H9 (cell line): Measurements from ENCODE around the gene MARK2. TPM values are rescaled to one million over a fixed set of nuclear protein-coding genes. Genes with fewer than 3 reads are reported as not detected.

Experiments
- DNase-seq: peaks from one replicate; pipeline ENCODE4 v3.0.0-alpha.2; 2017
- H2AFZ ChIP-seq: one replicate; pipeline ENCODE4 v1.6.1; 2013; ENCODE audit warnings: mild to moderate bottlenecking, low read length, control low read depth, moderate library complexity
- H2AK5ac ChIP-seq: 2 replicates; pipeline ENCODE4 v1.6.1; 2013; ENCODE audit warnings: low read length, control low read depth, mixed read lengths; ENCODE audit not compliant: insufficient read length
- H2BK120ac ChIP-seq: one replicate; pipeline ENCODE4 v1.6.1; 2013; ENCODE audit warnings: low read depth, mild to moderate bottlenecking, low read length, control low read depth, inconsistent platforms; ENCODE audit not compliant: poor library complexity, severe bottlenecking
- H2BK12ac ChIP-seq: 2 replicates; pipeline ENCODE4 v1.6.1; 2013; ENCODE audit warnings: low read length, control low read depth, mixed read lengths, low read depth; ENCODE audit not compliant: insufficient read length
- H2BK15ac ChIP-seq: 2 replicates; pipeline ENCODE4 v1.6.1; 2013; ENCODE audit warnings: low read depth, low read length, control low read depth
- H2BK20ac ChIP-seq: one replicate; pipeline ENCODE4 v1.6.1; 2013; ENCODE audit warnings: low read depth, mild to moderate bottlenecking, low read length, control low read depth, inconsistent platforms; ENCODE audit not compliant: poor library complexity, severe bottlenecking
- H2BK5ac ChIP-seq: 2 replicates; pipeline ENCODE4 v1.6.1; 2013; ENCODE audit warnings: low read length, control low read depth, mixed read lengths; ENCODE audit not compliant: insufficient read length
- H3K14ac ChIP-seq: 2 replicates; pipeline ENCODE4 v1.6.1; 2013; ENCODE audit warnings: low read length, control low read depth; ENCODE audit not compliant: insufficient read depth
- H3K18ac ChIP-seq: 2 replicates; pipeline ENCODE4 v1.6.1; 2013; ENCODE audit warnings: low read depth, mild to moderate bottlenecking, mixed read lengths, low read length, control low read depth; ENCODE audit not compliant: insufficient read length
- H3K23ac ChIP-seq: 2 replicates; pipeline ENCODE4 v1.6.1; 2013; ENCODE audit warnings: low read length, control low read depth, mixed read lengths, low read depth; ENCODE audit not compliant: insufficient read length
- H3K23me2 ChIP-seq: 2 replicates; pipeline ENCODE4 v1.6.1; 2013; ENCODE audit warnings: low read depth, mild to moderate bottlenecking, mixed read lengths, low read length, control low read depth; ENCODE audit not compliant: insufficient read length, poor library complexity, severe bottlenecking
- H3K27ac ChIP-seq: 2 replicates; pipeline ENCODE4 v1.5.1; 2013; ENCODE audit warnings: low read length, control low read depth, mixed read lengths, low read depth; ENCODE audit not compliant: insufficient read length
- H3K27me3 ChIP-seq: 2 replicates; pipeline ENCODE4 v1.6.1; 2013; ENCODE audit warnings: low read length, control low read depth, inconsistent platforms; ENCODE audit not compliant: insufficient read depth
- H3K4ac ChIP-seq: 2 replicates; pipeline ENCODE4 v1.6.1; 2013; ENCODE audit warnings: low read depth, mild to moderate bottlenecking, control low read depth, inconsistent platforms, low read length, moderate library complexity
- H3K4me1 ChIP-seq: 2 replicates; pipeline ENCODE4 v1.6.1; 2013; ENCODE audit warnings: low read length, control low read depth, inconsistent platforms; ENCODE audit not compliant: insufficient read depth
- H3K4me2 ChIP-seq: 2 replicates; pipeline ENCODE4 v1.6.1; 2013; ENCODE audit warnings: low read length, control low read depth, mixed read lengths; ENCODE audit not compliant: insufficient read length, insufficient read depth
- H3K56ac ChIP-seq: 2 replicates; pipeline ENCODE4 v1.6.1; 2013; ENCODE audit warnings: low read depth, mild to moderate bottlenecking, mixed read lengths, low read length, control low read depth; ENCODE audit not compliant: insufficient read length
- H3K79me1 ChIP-seq: 2 replicates; pipeline ENCODE4 v1.6.1; 2013; ENCODE audit warnings: low read depth, mild to moderate bottlenecking, moderate library complexity, low read length, control low read depth, inconsistent platforms; ENCODE audit not compliant: insufficient read depth, poor library complexity, severe bottlenecking
- H3K79me2 ChIP-seq: 2 replicates; pipeline ENCODE4 v1.6.1; 2013; ENCODE audit warnings: low read length, control low read depth, inconsistent platforms; ENCODE audit not compliant: insufficient read depth
- H3K9ac ChIP-seq: 2 replicates; pipeline ENCODE4 v1.6.1; 2013; ENCODE audit warnings: low read length, control low read depth, mixed read lengths; ENCODE audit not compliant: insufficient read length; ENCODE audit errors: extremely low read depth
- H3K9me3 ChIP-seq: one replicate; pipeline ENCODE4 v1.6.1; 2013; ENCODE audit warnings: low read depth, low read length, inconsistent platforms; ENCODE audit not compliant: control insufficient read depth
- H3T11ph ChIP-seq: one replicate; pipeline ENCODE4 v1.6.1; 2013; ENCODE audit warnings: mild to moderate bottlenecking, low read length, control low read depth, inconsistent platforms
- H4K20me1 ChIP-seq: one replicate; pipeline ENCODE4 v1.6.1; 2013; ENCODE audit not compliant: control insufficient read depth, insufficient read length, insufficient read depth
- H4K5ac ChIP-seq: 2 replicates; pipeline ENCODE4 v1.6.1; 2013; ENCODE audit warnings: low read depth, mild to moderate bottlenecking, mixed read lengths, low read length, control low read depth; ENCODE audit not compliant: insufficient read length
- H4K8ac ChIP-seq: replicated peaks from 2 replicates; pipeline ENCODE4 v1.6.1; 2013; ENCODE audit warnings: low read length, control low read depth, mixed read lengths, low read depth; ENCODE audit not compliant: insufficient read length
- H4K91ac ChIP-seq: 2 replicates; pipeline ENCODE4 v1.6.1; 2013; ENCODE audit warnings: low read depth, mild to moderate bottlenecking, moderate library complexity, mixed read lengths, low read length, control low read depth; ENCODE audit not compliant: insufficient read length
- H3K27ac Mint-ChIP-seq, 3 experiments: 2 replicates in 2 of 3; 3 replicates in 1 of 3; pipeline ENCODE4 v1.8.0; 2020 to 2021; ENCODE audit warnings: mixed read lengths in 3 of 3, mild to moderate bottlenecking in 1 of 3, moderate library complexity in 1 of 3
- H3K27me3 Mint-ChIP-seq: 2 replicates; pipeline ENCODE4 v1.8.0; 2021; ENCODE audit warnings: low read depth, mild to moderate bottlenecking, moderate library complexity, mixed read lengths
- H3K36me3 Mint-ChIP-seq, 3 experiments: 2 replicates in 2 of 3; 3 replicates in 1 of 3; pipeline ENCODE4 v1.8.0; 2020 to 2021; ENCODE audit warnings: low read depth in 3 of 3, mixed read lengths in 3 of 3; ENCODE audit not compliant: insufficient read depth in 1 of 3
- H3K4me1 Mint-ChIP-seq, 2 experiments: 2 replicates each; pipeline ENCODE4 v1.8.0; 2020; ENCODE audit warnings: mixed read lengths in 2 of 2
- H3K4me3 Mint-ChIP-seq, 2 experiments: 2 replicates in 1 of 2; 3 replicates in 1 of 2; pipeline ENCODE4 v1.8.0; 2020 to 2021; ENCODE audit warnings: mild to moderate bottlenecking in 2 of 2, mixed read lengths in 2 of 2, moderate library complexity in 1 of 2
- H3K9me3 Mint-ChIP-seq, 2 experiments: 2 replicates in 1 of 2; 3 replicates in 1 of 2; pipeline ENCODE4 v1.8.0; 2020; ENCODE audit warnings: mild to moderate bottlenecking in 2 of 2, mixed read lengths in 2 of 2, moderate library complexity in 1 of 2
- CTCF ChIP-seq: fragments of 200-600 bp; sonication (generic); conservative IDR thresholded peaks from 3 replicates; pipeline ENCODE4 v1.8.0; 2021; ENCODE audit warnings: antibody characterized with exemption, mild to moderate bottlenecking
- WGBS: extraction: QIAGEN DNeasy Blood & Tissue Kit; methylation state at CpG from one replicate; pipeline ENCODE4 v1.1.7; 2013; ENCODE audit warnings: missing lambda C conversion rate, low lambda C conversion rate, mixed read lengths; ENCODE audit not compliant: insufficient read length; ENCODE audit errors: extremely low coverage; 5-methylcytosine and 5-hydroxymethylcytosine counted together
- total RNA-seq: library from RNA; stranded (reverse); gene quantifications from 2 replicates; pipeline ENCODE4 v1.2.1, GENCODE V29; 2021

MARK2 gene
- total RNA-seq, 1 experiment from 2014 or later = 45.7 TPM

DNA sequence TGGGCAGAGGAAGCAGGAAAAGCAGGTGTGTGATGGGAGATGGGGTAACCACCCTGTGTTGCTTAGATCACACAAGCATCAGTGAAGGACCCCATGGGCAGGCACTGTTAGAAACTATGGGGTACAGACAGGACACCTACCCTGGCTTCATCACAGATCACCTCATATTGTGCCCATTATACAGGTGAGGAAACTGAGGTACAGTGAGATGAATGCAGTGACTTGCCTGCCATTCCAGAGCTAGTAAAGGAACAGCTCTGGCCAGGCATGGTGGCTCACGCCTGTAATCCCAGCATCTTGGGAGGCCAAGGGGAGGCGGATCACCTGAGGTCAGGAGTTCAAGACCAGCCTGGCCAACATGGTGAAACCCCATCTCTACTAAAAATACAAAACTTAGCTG, 5.9 kb upstream of the MARK2 start:
- TF ChIP-seq CTCF = no peak
- H3K18ac ChIP-seq = no peak overlapping the region

More for the DNA sequence above, 5.9 kb upstream of the MARK2 start:
- Histone ChIP-seq H3K23ac (no peak overlapping the region), H3K9ac (no peak overlapping the region), H3K4ac (no peak overlapping the region), H3K9me3 (no peaks in the 10 kb centered on the region), H3K4me2 (no peak overlapping the region), H2BK15ac (no peak overlapping the region), H2BK12ac (no peak overlapping the region), H3K79me1 (no peaks in the 10 kb centered on the region), H2BK5ac (no peak overlapping the region), H3K14ac (no peak overlapping the region), H4K8ac (no peak overlapping the region), H3K27ac (no peak overlapping the region), H4K5ac (no peak overlapping the region), H3T11ph (no peak overlapping the region), H2AK5ac (no peak overlapping the region), H3K79me2 (no peaks in the 10 kb centered on the region), H4K20me1 (no peaks in the 10 kb centered on the region), H2BK120ac (no peak overlapping the region), H2AFZ (no peak overlapping the region), H3K4me1 (peaks cover 3% of the 10 kb centered on the region; the same call in 1 of the 2 replicates), H2BK20ac (no peak overlapping the region), H3K56ac (no peak overlapping the region), H4K91ac (no peak overlapping the region), H3K27me3 (no peaks in the 10 kb centered on the region), H3K23me2 (no peaks in the 10 kb centered on the region)
- peaks cover 29 to 50% of the 10 kb centered on the region in 2 experiments for H3K4me1 Mint-ChIP-seq
- no peaks in the 10 kb centered on the region; the same call in 1 of the 2 replicates for H3K27me3 Mint-ChIP-seq
- no peak overlapping the region for H3K27ac Mint-ChIP-seq
- H3K9me3 Mint-ChIP-seq = no peaks in the 10 kb centered on the region
- H3K36me3 Mint-ChIP-seq = peaks cover 0 to 4% (median 0%) of the 10 kb centered on the region in 3 experiments; a peak in 2 of 7 replicates
- H3K4me3 Mint-ChIP-seq = no peak overlapping the region
- DNase-seq = no peak
- no CpG with 5 or more reads among the region's 2 CpGs for WGBS
